ENCODE results near the gene MAPK6.

- no peak for TF ChIP-seq POLR2A (IDR thresholded peaks at IDR 0.05)
- TF ChIP-seq POLR2AphosphoS5 (IDR thresholded peaks at IDR 0.05) = no peak
- peak in 3 of 6 experiments; percentile 13 to 40 (median 27) for TF ChIP-seq CTCF (IDR thresholded peaks at IDR 0.05)
- TF ChIP-seq EP300 (IDR thresholded peaks at IDR 0.05) = no peak
These were observed 93.3 kb downstream of the MAPK6 start for GRCh38 chr15:52112203-52112750.
